GM21717 (cell line): Measurements from ENCODE around the gene LSM14A.

Experiments
- ATAC-seq: cut with Tn5 transposase; IDR thresholded peaks from one replicate; pipeline ENCODE4 v1.9.1; 2021; ENCODE audit warnings: mild to moderate bottlenecking, moderate library complexity; ENCODE audit not compliant: unreplicated experiment

Gene LSM14A

GRCh38 chr19:34278783-34279182 is 106.5 kb downstream of the LSM14A start:
- no peak for ATAC-seq
